GM10266 (cell line): ENCODE data around the gene LCLAT1.
"Not testable (repeated sequence)": the region's sequence is repeated elsewhere in the genome, so short reads cannot be mapped to it uniquely, and the experiment has no call there.

Experiments
- DNase-seq: peaks from one replicate; pipeline ENCODE4 v3.0.0; 2012; ENCODE audit errors: extremely low spot score
- TF ChIP-seq, protein P1 (sequence below): IDR thresholded peaks from 2 replicates; pipeline ENCODE4 v1.5.1; 2012; ENCODE audit warnings: mild to moderate bottlenecking, low read depth; ENCODE audit not compliant: control insufficient read depth, insufficient read depth; ENCODE audit errors: missing control alignments

The LCLAT1 gene

GRCh38 chr2:30463535-30463934 is 16.5 kb downstream of the LCLAT1 start:
- no peak for DNase-seq
- TF ChIP-seq, protein P1, sequence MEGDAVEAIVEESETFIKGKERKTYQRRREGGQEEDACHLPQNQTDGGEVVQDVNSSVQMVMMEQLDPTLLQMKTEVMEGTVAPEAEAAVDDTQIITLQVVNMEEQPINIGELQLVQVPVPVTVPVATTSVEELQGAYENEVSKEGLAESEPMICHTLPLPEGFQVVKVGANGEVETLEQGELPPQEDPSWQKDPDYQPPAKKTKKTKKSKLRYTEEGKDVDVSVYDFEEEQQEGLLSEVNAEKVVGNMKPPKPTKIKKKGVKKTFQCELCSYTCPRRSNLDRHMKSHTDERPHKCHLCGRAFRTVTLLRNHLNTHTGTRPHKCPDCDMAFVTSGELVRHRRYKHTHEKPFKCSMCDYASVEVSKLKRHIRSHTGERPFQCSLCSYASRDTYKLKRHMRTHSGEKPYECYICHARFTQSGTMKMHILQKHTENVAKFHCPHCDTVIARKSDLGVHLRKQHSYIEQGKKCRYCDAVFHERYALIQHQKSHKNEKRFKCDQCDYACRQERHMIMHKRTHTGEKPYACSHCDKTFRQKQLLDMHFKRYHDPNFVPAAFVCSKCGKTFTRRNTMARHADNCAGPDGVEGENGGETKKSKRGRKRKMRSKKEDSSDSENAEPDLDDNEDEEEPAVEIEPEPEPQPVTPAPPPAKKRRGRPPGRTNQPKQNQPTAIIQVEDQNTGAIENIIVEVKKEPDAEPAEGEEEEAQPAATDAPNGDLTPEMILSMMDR = no peak

- no peak for DNase-seq
- TF ChIP-seq, protein P1 = no peak
Observed at GRCh38 chr2:30464544-30465170, 17.6 kb downstream of the LCLAT1 start.

GRCh38 chr2:30465171-30465545 is 18.1 kb downstream of the LCLAT1 start:
- no peak for DNase-seq
- TF ChIP-seq, protein P1 = no peak

DNA sequence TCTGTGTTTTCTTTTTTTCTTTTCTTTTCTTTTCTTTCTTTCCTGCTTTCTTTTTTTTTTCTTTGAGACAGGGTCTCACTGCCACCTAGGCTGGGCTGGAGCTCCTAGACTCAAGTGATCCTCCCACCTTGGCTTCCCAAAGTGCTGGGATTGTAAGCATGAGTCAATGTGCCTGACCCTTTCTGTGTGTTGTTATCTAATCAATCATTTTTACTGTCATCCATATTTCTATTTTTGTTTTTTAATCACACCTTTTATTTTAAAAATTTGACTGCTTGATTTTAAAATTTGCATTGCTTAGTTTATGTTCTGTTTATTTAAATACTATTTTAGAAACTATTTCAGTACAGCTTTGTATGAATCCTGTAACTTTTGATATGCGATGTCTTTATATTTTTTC is 19.2 kb downstream of the LCLAT1 start:
- no peak for DNase-seq
- TF ChIP-seq, protein P1 = no peak

GRCh38 chr2:30467062-30467826 is 20.2 kb downstream of the LCLAT1 start:
- DNase-seq = not testable (repeated sequence)

DNA sequence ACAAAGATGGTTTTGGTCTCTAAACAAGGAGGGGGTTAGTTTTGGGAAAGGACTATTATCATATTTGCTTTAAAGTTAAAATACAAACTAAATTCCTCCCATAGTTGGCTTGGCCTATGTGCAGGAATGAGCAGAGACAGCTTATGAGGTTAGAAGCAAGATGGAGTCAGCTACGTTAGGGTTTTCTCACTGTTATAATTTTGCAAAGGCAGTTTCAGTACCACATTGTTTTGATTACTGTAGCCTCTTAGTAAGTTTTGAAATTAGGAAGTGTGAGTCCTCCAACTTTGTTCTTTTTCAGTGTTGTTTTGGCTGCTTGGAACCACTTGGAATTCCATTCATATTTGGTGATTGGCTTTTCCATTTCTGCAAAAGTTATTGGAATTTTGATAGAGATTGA is 23.4 kb downstream of the LCLAT1 start:
- DNase-seq = no peak

DNA sequence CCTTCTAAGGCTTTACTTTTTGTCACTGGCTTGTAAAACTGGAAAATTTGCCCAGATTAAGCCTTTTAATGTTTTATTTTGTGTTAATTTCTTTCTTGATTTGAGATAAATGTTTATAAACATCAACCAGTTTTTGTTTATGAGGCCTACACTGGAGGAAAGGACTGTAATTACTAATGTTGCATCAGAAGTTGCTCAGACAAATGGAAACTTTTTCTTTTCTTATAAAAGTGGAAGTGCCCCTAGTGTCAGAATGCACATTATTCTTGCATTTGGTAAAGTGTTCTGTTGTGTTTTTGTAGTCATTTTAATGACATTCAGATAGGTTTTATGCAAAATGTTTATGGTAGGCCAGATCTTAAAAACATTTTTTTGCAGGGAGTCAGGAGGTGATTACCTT is 25.3 kb downstream of the LCLAT1 start:
- TF ChIP-seq, protein P1 = no peak
- no peak for DNase-seq

More for the DNA sequence above, 23.4 kb downstream of the LCLAT1 start:
- TF ChIP-seq, protein P1 = no peak
